Peyer's patch (tissue), 4 donors: ENCODE results near the gene MTSS2.

Source experiments
- POLR2A ChIP-seq, 2 donors: fragments of 450-650 bp; IDR thresholded peaks; one replicate each; pipeline ENCODE4 v1.5.1; 2017; ENCODE audit warnings: antibody characterized with exemption in 2 of 2, mild to moderate bottlenecking in 2 of 2, moderate library complexity in 2 of 2
- TF ChIP-seq, protein P1 (sequence below), 6 experiments: fragments of 450-650 bp in 4 of 6; fragments of 200-600 bp in 2 of 6; sonication (generic) in 1 of 6; IDR thresholded peaks; one replicate each; pipeline ENCODE4 v1.5.1; 2017 to 2019; ENCODE audit warnings: antibody characterized with exemption in 6 of 6, mild to moderate bottlenecking in 3 of 6, moderate library complexity in 1 of 6

DNA sequence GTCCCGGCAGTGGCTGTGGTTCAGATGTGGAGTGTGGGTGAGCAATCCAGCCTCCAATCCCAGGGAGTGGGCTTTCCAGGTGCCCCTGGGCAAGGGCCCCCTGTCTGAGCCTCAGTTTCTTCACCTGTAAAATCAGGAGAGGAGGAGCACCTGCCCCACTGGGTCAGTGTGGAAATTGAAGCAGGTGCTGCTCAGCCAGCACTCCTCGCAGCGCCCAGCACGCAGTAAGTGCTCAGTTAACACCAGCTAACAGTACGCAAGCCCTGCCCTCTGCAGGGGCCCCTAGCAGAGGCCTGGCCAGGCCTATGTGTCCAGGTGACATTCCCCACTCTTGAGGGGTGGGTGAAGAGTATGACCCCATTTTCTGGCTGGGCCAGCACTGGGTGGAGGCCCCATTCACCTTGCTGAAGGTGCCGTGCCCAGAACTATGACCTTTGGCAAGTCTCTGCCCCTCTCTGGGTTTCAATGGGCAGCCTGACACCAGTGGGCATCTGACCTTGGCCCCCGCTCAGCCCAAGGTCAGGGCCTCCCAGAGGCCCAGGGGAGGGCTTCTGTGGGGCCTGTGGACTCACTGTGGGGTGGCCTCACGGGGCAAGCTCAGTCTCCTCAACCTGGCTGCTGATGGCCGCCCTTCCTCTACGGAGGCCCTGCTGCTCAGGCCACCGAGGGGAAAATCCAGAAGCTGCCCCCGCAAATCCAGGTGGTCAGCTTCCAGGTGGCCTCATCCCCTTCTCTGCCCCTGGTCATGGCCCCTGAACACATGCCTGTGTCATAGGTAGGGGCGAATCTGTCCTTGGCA is 2.5 kb downstream of the MTSS2 start:
- TF ChIP-seq, protein P1, sequence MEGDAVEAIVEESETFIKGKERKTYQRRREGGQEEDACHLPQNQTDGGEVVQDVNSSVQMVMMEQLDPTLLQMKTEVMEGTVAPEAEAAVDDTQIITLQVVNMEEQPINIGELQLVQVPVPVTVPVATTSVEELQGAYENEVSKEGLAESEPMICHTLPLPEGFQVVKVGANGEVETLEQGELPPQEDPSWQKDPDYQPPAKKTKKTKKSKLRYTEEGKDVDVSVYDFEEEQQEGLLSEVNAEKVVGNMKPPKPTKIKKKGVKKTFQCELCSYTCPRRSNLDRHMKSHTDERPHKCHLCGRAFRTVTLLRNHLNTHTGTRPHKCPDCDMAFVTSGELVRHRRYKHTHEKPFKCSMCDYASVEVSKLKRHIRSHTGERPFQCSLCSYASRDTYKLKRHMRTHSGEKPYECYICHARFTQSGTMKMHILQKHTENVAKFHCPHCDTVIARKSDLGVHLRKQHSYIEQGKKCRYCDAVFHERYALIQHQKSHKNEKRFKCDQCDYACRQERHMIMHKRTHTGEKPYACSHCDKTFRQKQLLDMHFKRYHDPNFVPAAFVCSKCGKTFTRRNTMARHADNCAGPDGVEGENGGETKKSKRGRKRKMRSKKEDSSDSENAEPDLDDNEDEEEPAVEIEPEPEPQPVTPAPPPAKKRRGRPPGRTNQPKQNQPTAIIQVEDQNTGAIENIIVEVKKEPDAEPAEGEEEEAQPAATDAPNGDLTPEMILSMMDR (IDR thresholded peaks at IDR 0.05), result no peak
- no peak for TF ChIP-seq POLR2A (IDR thresholded peaks at IDR 0.05)
